AG04449 (cell line): ENCODE results near the gene KIF3A.

Experiments
- CTCF ChIA-PET: fragments of 350-600 bp; formaldehyde crosslinking; extraction: SDS; loops from one replicate; lab custom pipeline; 2021; ENCODE audit warnings: antibody characterized with exemption; lab: Yijun Ruan, JAX
- POLR2A ChIA-PET: fragments of 400-600, 350-600 bp; formaldehyde crosslinking; extraction: SDS; loops from one replicate; lab custom pipeline; 2020; ENCODE audit warnings: antibody characterized with exemption, inconsistent platforms; lab: Yijun Ruan, JAX
- DNase-seq: peaks from one replicate; pipeline ENCODE4 v3.0.0-alpha.2; 2010; ENCODE audit warnings: low read depth, low spot score
- H3K4me3 ChIP-seq: 2 replicates; pipeline ENCODE4 v1.5.1; 2011; ENCODE audit warnings: low read depth, mild to moderate bottlenecking, control low read depth, low read length
- TF ChIP-seq, protein P1 (sequence below): IDR thresholded peaks from one replicate; pipeline ENCODE4 v1.5.1; 2011; ENCODE audit warnings: mild to moderate bottlenecking, moderate library complexity, low read length, control low read depth, inconsistent platforms; ENCODE audit not compliant: insufficient read depth; ENCODE audit errors: missing control alignments

Gene KIF3A

DNA sequence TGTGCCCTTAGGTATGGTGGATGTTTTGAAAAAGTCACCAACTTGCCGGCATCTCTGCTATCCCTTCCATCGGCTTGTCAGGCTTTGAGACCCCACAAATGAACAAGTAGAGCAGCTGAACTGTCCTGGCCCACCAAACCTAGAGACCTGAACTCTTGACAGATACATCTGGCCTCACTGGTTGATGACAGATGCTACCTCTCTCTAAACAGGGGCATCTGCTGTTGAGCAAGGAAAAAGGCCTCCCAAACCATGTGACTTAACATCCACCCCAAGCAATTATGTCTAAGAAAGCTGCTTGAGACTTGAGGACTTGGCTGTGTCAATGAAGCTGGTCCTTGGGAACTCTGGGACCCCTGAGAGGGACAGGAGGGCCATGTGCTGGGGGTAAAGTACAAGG lies 12.2 kb upstream of the KIF3A start:
- no peak overlapping the region for H3K4me3 ChIP-seq
- TF ChIP-seq, protein P1, sequence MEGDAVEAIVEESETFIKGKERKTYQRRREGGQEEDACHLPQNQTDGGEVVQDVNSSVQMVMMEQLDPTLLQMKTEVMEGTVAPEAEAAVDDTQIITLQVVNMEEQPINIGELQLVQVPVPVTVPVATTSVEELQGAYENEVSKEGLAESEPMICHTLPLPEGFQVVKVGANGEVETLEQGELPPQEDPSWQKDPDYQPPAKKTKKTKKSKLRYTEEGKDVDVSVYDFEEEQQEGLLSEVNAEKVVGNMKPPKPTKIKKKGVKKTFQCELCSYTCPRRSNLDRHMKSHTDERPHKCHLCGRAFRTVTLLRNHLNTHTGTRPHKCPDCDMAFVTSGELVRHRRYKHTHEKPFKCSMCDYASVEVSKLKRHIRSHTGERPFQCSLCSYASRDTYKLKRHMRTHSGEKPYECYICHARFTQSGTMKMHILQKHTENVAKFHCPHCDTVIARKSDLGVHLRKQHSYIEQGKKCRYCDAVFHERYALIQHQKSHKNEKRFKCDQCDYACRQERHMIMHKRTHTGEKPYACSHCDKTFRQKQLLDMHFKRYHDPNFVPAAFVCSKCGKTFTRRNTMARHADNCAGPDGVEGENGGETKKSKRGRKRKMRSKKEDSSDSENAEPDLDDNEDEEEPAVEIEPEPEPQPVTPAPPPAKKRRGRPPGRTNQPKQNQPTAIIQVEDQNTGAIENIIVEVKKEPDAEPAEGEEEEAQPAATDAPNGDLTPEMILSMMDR, result no peak
- ChIA-PET CTCF (interaction anchor here (0.9 to 18.0 kb wide), 4 partner anchors 11 to 363 kb away, joined by 3 to 317 read pairs (median 6); partner anchors contain the start of genes KIF3A and SOWAHA), POLR2A (no interaction called here)
- no peak for DNase-seq

GRCh38 chr5:132748522-132749000 lies 11.2 kb upstream of the KIF3A start:
- ChIA-PET POLR2A (no interaction called here), CTCF (interaction anchor here (2.0 to 18.0 kb wide), 4 partner anchors 7 to 71 kb away, joined by 5 to 317 read pairs (median 32); partner anchors contain the start of genes KIF3A and SOWAHA)
- no peak overlapping the region for H3K4me3 ChIP-seq
- TF ChIP-seq, protein P1, result no peak
- DNase-seq, result no peak

DNA sequence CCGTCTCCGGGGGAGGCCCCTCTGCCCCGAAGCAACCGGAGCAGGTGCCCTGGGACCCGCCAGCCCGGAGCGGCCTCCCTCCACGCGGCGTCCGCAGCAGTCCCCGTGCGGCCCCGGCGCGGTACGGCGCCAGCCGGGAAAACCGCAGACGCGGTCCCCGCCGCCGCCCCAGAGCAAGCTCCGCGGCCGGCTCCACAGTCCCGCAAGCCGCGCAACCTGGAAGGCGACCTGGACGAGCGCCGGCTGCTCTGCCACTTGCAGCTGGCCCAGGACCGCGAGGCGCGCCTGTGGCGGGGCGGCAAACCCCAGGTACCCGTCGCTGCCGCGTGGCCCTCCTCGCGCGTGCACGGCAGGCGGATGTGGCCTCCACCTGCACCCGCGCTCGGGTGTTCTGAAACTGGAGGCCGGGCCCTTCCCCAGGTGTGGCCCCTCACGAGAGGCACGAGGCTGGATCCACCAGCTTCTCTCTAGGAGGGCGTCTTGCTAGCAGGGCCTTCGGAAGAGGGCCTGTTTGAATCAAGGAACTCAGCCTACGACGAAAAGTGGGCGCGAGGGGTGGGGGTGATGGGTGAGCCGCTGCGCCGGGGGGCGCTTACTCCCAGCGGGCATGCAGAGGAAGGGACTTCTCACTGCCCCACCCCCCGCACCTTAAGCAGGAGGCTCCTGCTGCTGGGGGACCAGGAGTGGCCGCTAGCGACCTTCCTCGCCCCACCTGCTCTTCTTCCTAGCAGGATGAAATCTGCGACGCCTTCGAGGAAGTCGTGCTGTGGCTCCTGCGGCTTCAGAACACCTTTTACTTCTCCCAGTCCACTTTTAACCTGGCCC lies 10.5 kb upstream of the KIF3A start:
- ChIA-PET POLR2A (interaction anchor here (1.2 kb wide), 1 partner anchor 28 kb away, joined by 3 read pairs; no protein-coding TSS in a partner anchor), CTCF (interaction anchor here (1.7 to 18.0 kb wide), 5 partner anchors 8 to 72 kb away, joined by 5 to 317 read pairs (median 11); partner anchors contain the start of genes KIF3A and SOWAHA)
- DNase-seq, result no peak
- H3K4me3 ChIP-seq, result peak overlapping the region; percentile 41; the same call in 1 of the 2 replicates
- TF ChIP-seq, protein P1, result no peak

GRCh38 chr5:132746954-132747615 lies 9.7 kb upstream of the KIF3A start, which contains the start of gene CCNI2:
Gene CCNI2, plus strand, starts transcription at chr5:132747426. Its CDS starts 70 bp downstream, at chr5:132747496.
- POLR2A ChIA-PET, result interaction anchor here (1.2 kb wide), 1 partner anchor 29 kb away, joined by 3 read pairs; no protein-coding TSS in a partner anchor
- CTCF ChIA-PET, result interaction anchor here (1.7 to 18.0 kb wide), 4 partner anchors 9 to 73 kb away, joined by 5 to 317 read pairs (median 34); partner anchors contain the start of genes KIF3A and SOWAHA
- peak within 1 kb of the TSS; percentile 41 for H3K4me3 ChIP-seq
- no peak for DNase-seq
- TF ChIP-seq, protein P1, result peak; percentile 11

DNA sequence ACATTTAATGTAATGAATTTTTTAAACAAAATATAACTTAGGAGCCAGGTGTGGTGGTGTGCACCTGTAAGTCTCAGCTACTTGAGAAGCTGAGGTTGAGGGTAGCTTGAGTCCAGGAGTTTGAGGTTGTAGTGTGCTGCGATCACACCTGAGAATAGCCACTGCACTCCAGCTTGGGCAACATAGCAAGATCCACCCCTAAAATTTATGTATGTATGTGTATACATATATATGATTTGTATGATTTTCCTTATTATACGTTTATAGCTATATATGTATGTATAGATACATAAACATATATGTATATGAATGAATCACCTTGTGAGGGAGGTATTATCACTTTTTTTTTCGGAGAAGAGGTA lies 9.2 kb upstream of the KIF3A start:
- TF ChIP-seq, protein P1, result no peak
- POLR2A ChIA-PET, result interaction anchor here (1.2 kb wide), 1 partner anchor 29 kb away, joined by 3 read pairs; no protein-coding TSS in a partner anchor
- no peak overlapping the region for H3K4me3 ChIP-seq
- DNase-seq, result no peak
- CTCF ChIA-PET, result interaction anchor here (1.0 to 18.0 kb wide), 4 partner anchors 9 to 73 kb away, joined by 3 to 317 read pairs (median 34); partner anchors contain the start of genes KIF3A and SOWAHA
